Heart left ventricle (tissue), 13 donors: Measurements from ENCODE around the gene PTS.

ENCODE experiments used
- CTCF ChIP-seq, 12 donors: fragments of 200-600 bp; sonication (generic) in 4 of 12; IDR thresholded peaks; one replicate each; pipeline versions ENCODE4 v1.5.0 to v1.8.0; 2018 to 2022; ENCODE audit warnings: antibody characterized with exemption in 12 of 12, mild to moderate bottlenecking in 5 of 12
- POLR2A ChIP-seq, 2 donors: fragments of 450-650 bp; IDR thresholded peaks; one replicate each; pipeline ENCODE4 v1.6.1; 2017; ENCODE audit warnings: antibody characterized with exemption in 2 of 2, mild to moderate bottlenecking in 2 of 2, moderate library complexity in 2 of 2
- donor health status: ischemic (EF 13 %, LVEDD 7.1; RV severe dilation, severe dysfunction).
- donor health status: DM: no; HTN: yes; CAD: no.
- donor health status: DM: no; HTN: no; CAD: no.
- donor health status: ischemic (EF 25% LVEDD 6.9; RV normal size, moderate dysfunction).
- donor health status: ischemic (EF 25% LVEDD 5.7; RV mildly dilated, moderate dysfunction).
- donor health status: ischemic (EF 35%, LVEDD 5.7; RV mildly dilated, moderate dysfunction).
- donor health status: nonischemic (EF 11% LVEDD 7.7; RV severe dilation, severe dysfunction).
- donor health status: DM: yes; HTN: yes; CAD: no.
- donor health status: PGD.
- donor health status: ischemic (EF 29% LVEDD 5.4; RV normal size, mild dysfunction).
- donor health status: nonischemic (EF 23%, LVEDD 6.1; RV moderate dilation, normal function).

GRCh38 chr11:112277029-112277428 is 50.8 kb downstream of the PTS start:
- TF ChIP-seq POLR2A (IDR thresholded peaks at IDR 0.05) (no peak), CTCF (IDR thresholded peaks at IDR 0.05) (no peak)
